Epithelial cell of proximal tubule (primary cell): Measurements from ENCODE around the gene SEZ6. TPM values are rescaled to one million over a fixed set of nuclear protein-coding genes. Genes with fewer than 3 reads are reported as not detected.

Source experiments
- DNase-seq: peaks from one replicate; pipeline ENCODE4 v3.0.0-alpha.2; 2011; ENCODE audit warnings: low read depth
- H3K4me3 ChIP-seq: 2 replicates; pipeline ENCODE4 v1.5.1; 2011; ENCODE audit warnings: low read depth, mild to moderate bottlenecking, low read length
- CTCF ChIP-seq: conservative IDR thresholded peaks from 2 replicates; pipeline ENCODE4 v1.5.1; 2012; ENCODE audit warnings: low read depth, mild to moderate bottlenecking, low read length
- total RNA-seq: library from RNA; depleted of rRNA; stranded (reverse); fragments of >200 nt; gene quantifications from 2 replicates; pipeline ENCODE4 v1.2.3, GENCODE V29; 2015

SEZ6 gene
- total RNA-seq, 1 donor from 2014 or later = not detected

- DNase-seq = no peak
- H3K4me3 ChIP-seq = no peak overlapping the region
- no peak for TF ChIP-seq CTCF
These were observed 85.6 kb downstream of the SEZ6 start for GRCh38 chr17:28920201-28920600.

- no peak for DNase-seq
- no peak overlapping the region for H3K4me3 ChIP-seq
- TF ChIP-seq CTCF = no peak
These were observed 87.5 kb downstream of the SEZ6 start for GRCh38 chr17:28918295-28918694.

GRCh38 chr17:28917465-28917864 is 88.4 kb downstream of the SEZ6 start:
- no peak for DNase-seq
- no peak overlapping the region for H3K4me3 ChIP-seq
- no peak for TF ChIP-seq CTCF

GRCh38 chr17:28917029-28917428 is 88.8 kb downstream of the SEZ6 start:
- no peak for DNase-seq
- TF ChIP-seq CTCF = no peak
- H3K4me3 ChIP-seq = no peak overlapping the region

- DNase-seq = no peak
- peak; percentile 62 for TF ChIP-seq CTCF
- H3K4me3 ChIP-seq = no peak overlapping the region
These were observed 89.4 kb downstream of the SEZ6 start for GRCh38 chr17:28916302-28916934.

GRCh38 chr17:28912938-28913333 is 92.9 kb downstream of the SEZ6 start:
- TF ChIP-seq CTCF = no peak
- H3K4me3 ChIP-seq = no peak overlapping the region
- DNase-seq = no peak

GRCh38 chr17:28912281-28912937 is 93.4 kb downstream of the SEZ6 start:
- no peak overlapping the region for H3K4me3 ChIP-seq
- TF ChIP-seq CTCF = peak; percentile 52
- no peak for DNase-seq
